AG04449 (cell line): Measurements from ENCODE around the gene TPST2.

ENCODE experiments used
- CTCF ChIA-PET: fragments of 350-600 bp; formaldehyde crosslinking; extraction: SDS; loops from one replicate; lab custom pipeline; 2021; ENCODE audit warnings: antibody characterized with exemption; lab: Yijun Ruan, JAX
- POLR2A ChIA-PET: fragments of 400-600, 350-600 bp; formaldehyde crosslinking; extraction: SDS; loops from one replicate; lab custom pipeline; 2020; ENCODE audit warnings: antibody characterized with exemption, inconsistent platforms; lab: Yijun Ruan, JAX
- DNase-seq: peaks from one replicate; pipeline ENCODE4 v3.0.0-alpha.2; 2010; ENCODE audit warnings: low read depth, low spot score
- H3K4me3 ChIP-seq: 2 replicates; pipeline ENCODE4 v1.5.1; 2011; ENCODE audit warnings: low read depth, mild to moderate bottlenecking, control low read depth, low read length
- CTCF ChIP-seq: IDR thresholded peaks from one replicate; pipeline ENCODE4 v1.5.1; 2011; ENCODE audit warnings: mild to moderate bottlenecking, moderate library complexity, low read length, control low read depth, inconsistent platforms; ENCODE audit not compliant: insufficient read depth; ENCODE audit errors: missing control alignments

The TPST2 gene

GRCh38 chr22:26608129-26608528 is 18.2 kb upstream of the TPST2 start:
- POLR2A ChIA-PET = no interaction called here
- CTCF ChIA-PET = interaction anchor here (1.3 kb wide), 2 partner anchors 25 to 242 kb away, joined by 4 to 5 read pairs; no protein-coding TSS in a partner anchor
- DNase-seq = no peak
- TF ChIP-seq CTCF = no peak
- H3K4me3 ChIP-seq = no peak overlapping the region

- no peak for DNase-seq
Measured at GRCh38 chr22:26606611-26607010, 16.7 kb upstream of the TPST2 start.

GRCh38 chr22:26604368-26604767 is 14.4 kb upstream of the TPST2 start:
- POLR2A ChIA-PET = no interaction called here
- DNase-seq = no peak
- H3K4me3 ChIP-seq = no peak overlapping the region
- no peak for TF ChIP-seq CTCF
- CTCF ChIA-PET = interaction anchor here (0.8 to 0.9 kb wide), 2 partner anchors 10 to 13 kb away, joined by 3 to 6 read pairs; no protein-coding TSS in a partner anchor

More at GRCh38 chr22:26606611-26607010, 16.7 kb upstream of the TPST2 start:
- no peak overlapping the region for H3K4me3 ChIP-seq
- TF ChIP-seq CTCF = no peak
- POLR2A ChIA-PET = no interaction called here
- CTCF ChIA-PET = no interaction called here

- no peak overlapping the region for H3K4me3 ChIP-seq
- ChIA-PET CTCF (no interaction called here), POLR2A (no interaction called here)
- TF ChIP-seq CTCF = no peak
- no peak for DNase-seq
Measured at GRCh38 chr22:26602127-26602526, 12.2 kb upstream of the TPST2 start.

GRCh38 chr22:26601726-26602125 is 11.8 kb upstream of the TPST2 start:
- CTCF ChIA-PET = no interaction called here
- DNase-seq = no peak
- no peak overlapping the region for H3K4me3 ChIP-seq
- TF ChIP-seq CTCF = no peak
- POLR2A ChIA-PET = no interaction called here

GRCh38 chr22:26599505-26599904 is 9.6 kb upstream of the TPST2 start:
- ChIA-PET POLR2A (interaction anchor here (0.7 kb wide), 1 partner anchor 11 kb away, joined by 4 read pairs; no protein-coding TSS in a partner anchor), CTCF (no interaction called here)
- DNase-seq = no peak
- no peak overlapping the region for H3K4me3 ChIP-seq
- TF ChIP-seq CTCF = no peak
